Inflammatory macrophage treated with lipopolysaccharide for 4 hours (primary cell): ENCODE results near the gene GRK3.

Source experiments
- DNase-seq: peaks from one replicate; pipeline ENCODE4 v3.0.0-alpha.2; 2020

The GRK3 gene

GRCh38 chr22:25629613-25630012, 65.1 kb downstream of the GRK3 start:
- DNase-seq, result no peak

GRCh38 chr22:25630447-25630846, 66.0 kb downstream of the GRK3 start:
- no peak for DNase-seq

GRCh38 chr22:25636323-25636722, 71.8 kb downstream of the GRK3 start:
- no peak for DNase-seq

- DNase-seq, result no peak
Measured at GRCh38 chr22:25637032-25637431, 72.6 kb downstream of the GRK3 start.

GRCh38 chr22:25637672-25638071, 73.2 kb downstream of the GRK3 start:
- no peak for DNase-seq

GRCh38 chr22:25638638-25639037, 74.2 kb downstream of the GRK3 start:
- DNase-seq, result no peak

- no peak for DNase-seq
Measured at GRCh38 chr22:25641650-25642049, 77.2 kb downstream of the GRK3 start.

- DNase-seq, result no peak
Measured at GRCh38 chr22:25643232-25644000, 78.9 kb downstream of the GRK3 start.

GRCh38 chr22:25644122-25644521, 79.6 kb downstream of the GRK3 start:
- no peak for DNase-seq

- no peak for DNase-seq
Measured at GRCh38 chr22:25645266-25645665, 80.8 kb downstream of the GRK3 start.

GRCh38 chr22:25645964-25646363, 81.5 kb downstream of the GRK3 start:
- no peak for DNase-seq

GRCh38 chr22:25650833-25651232, 86.4 kb downstream of the GRK3 start:
- DNase-seq, result peak; percentile 71

GRCh38 chr22:25651332-25652085, 87.0 kb downstream of the GRK3 start:
- DNase-seq, result peak; percentile 40

- no peak for DNase-seq
Measured at GRCh38 chr22:25654676-25655075, 90.2 kb downstream of the GRK3 start.

GRCh38 chr22:25655371-25655935, 91.0 kb downstream of the GRK3 start:
- DNase-seq, result no peak

GRCh38 chr22:25656724-25657123, 92.2 kb downstream of the GRK3 start:
- DNase-seq, result no peak

- no peak for DNase-seq
Measured at GRCh38 chr22:25658633-25659032, 94.2 kb downstream of the GRK3 start.

- DNase-seq, result no peak
Measured at GRCh38 chr22:25659413-25659812, 94.9 kb downstream of the GRK3 start.

GRCh38 chr22:25660336-25660735, 95.9 kb downstream of the GRK3 start:
- DNase-seq, result no peak

GRCh38 chr22:25661073-25661472, 96.6 kb downstream of the GRK3 start:
- no peak for DNase-seq

GRCh38 chr22:25663654-25664053, 99.2 kb downstream of the GRK3 start:
- DNase-seq, result no peak

- peak; percentile 24 for DNase-seq
Measured at GRCh38 chr22:25666308-25666707, 101.8 kb downstream of the GRK3 start.

GRCh38 chr22:25668437-25668836, 104.0 kb downstream of the GRK3 start:
- DNase-seq, result no peak
